MCF 10A (cell line): ENCODE results near the gene NKX1-2. TPM values are rescaled to one million over a fixed set of nuclear protein-coding genes. Genes with fewer than 3 reads are reported as not detected.

Experiments used
- BruUV-seq: library from RNA; stranded (reverse); fragments of 400-500 nt; replicated peaks from 2 replicates; lab custom pipeline; 2021; lab: Mats Ljungman, UMichigan
- CTCF ChIA-PET: fragments of 300-600 bp; sonication (Branson Sonifier 250); formaldehyde crosslinking; extraction: SDS; loops from one replicate; lab custom pipeline; 2021; ENCODE audit warnings: antibody characterized with exemption, inconsistent platforms; lab: Yijun Ruan, JAX
- POLR2A ChIA-PET: fragments of 300-600, 350-650 bp; sonication (Branson Sonifier 250); formaldehyde crosslinking; extraction: SDS; loops from one replicate; lab custom pipeline; 2020; ENCODE audit warnings: antibody characterized with exemption, inconsistent platforms; lab: Yijun Ruan, JAX
- DNase-seq: peaks from one replicate; pipeline ENCODE4 v3.0.0-alpha.2; 2018; ENCODE audit not compliant: unreplicated experiment
- H3K27ac Mint-ChIP-seq: one replicate; pipeline ENCODE4 v1.8.0; 2022; ENCODE audit warnings: mild to moderate bottlenecking, low read depth, mixed read lengths; ENCODE audit not compliant: unreplicated experiment
- H3K27me3 Mint-ChIP-seq: one replicate; pipeline ENCODE4 v1.8.0; 2022; ENCODE audit warnings: mixed read lengths; ENCODE audit not compliant: insufficient read depth, unreplicated experiment
- H3K36me3 Mint-ChIP-seq: one replicate; pipeline ENCODE4 v1.8.0; 2022; ENCODE audit warnings: mild to moderate bottlenecking, moderate library complexity, mixed read lengths; ENCODE audit not compliant: insufficient read depth, unreplicated experiment
- H3K4me1 Mint-ChIP-seq: one replicate; pipeline ENCODE4 v1.8.0; 2022; ENCODE audit warnings: mixed read lengths; ENCODE audit not compliant: insufficient read depth, unreplicated experiment
- H3K4me3 Mint-ChIP-seq: one replicate; pipeline ENCODE4 v1.8.0; 2022; ENCODE audit warnings: mild to moderate bottlenecking, moderate library complexity, mixed read lengths; ENCODE audit not compliant: unreplicated experiment
- H3K9me3 Mint-ChIP-seq: one replicate; pipeline ENCODE4 v1.8.0; 2022; ENCODE audit warnings: mixed read lengths; ENCODE audit not compliant: unreplicated experiment
- CTCF ChIP-seq: fragments of 200-600 bp; IDR thresholded peaks from one replicate; pipeline ENCODE4 v1.8.0; 2022; ENCODE audit warnings: antibody characterized with exemption, mild to moderate bottlenecking; ENCODE audit not compliant: unreplicated experiment
- intact Hi-C: fragments of 100-400 bp; cut with micrococcal nuclease; formaldehyde crosslinking; loops from 2 replicates; pipeline ENCODE4 v1.14.1; 2022
- total RNA-seq: library from RNA; stranded (reverse); gene quantifications from 2 replicates; pipeline ENCODE4 v1.2.3, GENCODE V29; 2022

NKX1-2 gene
- total RNA-seq, 1 experiment from 2014 or later, result 0.35 TPM

- POLR2A ChIA-PET, result no interaction called here
- intact Hi-C loops, result no loop called here
- no peaks in the 10 kb centered on the region for H3K36me3 Mint-ChIP-seq
Measured at GRCh38 chr10:124465003-124465776, 15.4 kb upstream of the NKX1-2 start.

DNA sequence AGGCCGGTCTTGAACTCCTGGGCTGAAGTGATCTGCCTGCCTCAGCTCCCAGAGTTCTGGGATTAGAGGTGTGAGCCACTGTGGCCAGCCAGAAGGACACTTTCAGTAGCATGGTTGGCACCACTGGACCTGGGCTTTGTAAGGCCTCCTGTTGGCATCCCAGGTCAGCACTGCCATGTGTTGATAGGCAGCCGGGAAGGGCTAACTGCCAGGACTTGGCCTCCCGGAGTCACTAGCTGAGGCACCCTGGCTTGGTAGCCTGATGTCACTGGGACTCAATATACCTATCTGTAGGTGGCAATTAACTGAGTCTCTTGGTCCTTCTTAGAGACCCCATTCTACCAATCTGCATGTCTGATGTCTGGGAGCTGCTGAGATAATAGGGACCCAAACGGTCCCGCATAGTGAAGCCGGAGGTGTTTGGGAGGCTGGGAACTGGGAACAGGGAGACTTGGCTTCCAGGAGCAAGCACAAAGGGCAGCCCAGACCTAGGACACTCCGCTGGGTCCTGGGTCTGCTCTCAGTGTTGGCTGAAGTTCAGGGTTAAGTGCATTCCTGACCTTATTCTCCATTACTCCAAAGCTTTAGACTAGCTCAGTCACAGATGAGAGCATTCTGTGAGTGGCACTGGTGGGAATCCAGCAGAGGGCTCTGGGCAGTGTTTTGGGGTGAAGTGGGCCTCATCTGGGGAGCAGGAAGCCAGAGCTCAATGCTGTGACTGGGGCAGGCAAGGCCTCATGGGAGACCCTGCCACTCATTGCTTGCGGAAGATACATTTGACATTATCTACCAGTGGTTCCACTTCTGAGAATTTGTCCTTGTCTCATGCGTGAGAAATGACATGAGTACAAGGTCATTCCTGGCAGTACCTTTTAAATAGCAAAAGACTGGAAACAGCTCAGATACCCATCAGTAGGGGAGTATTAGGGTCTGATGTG lies 14.5 kb upstream of the NKX1-2 start:
- Mint-ChIP-seq H3K9me3 (no peaks in the 10 kb centered on the region), H3K4me3 (no peak overlapping the region), H3K4me1 (peaks cover 13% of the 10 kb centered on the region), H3K27me3 (no peaks in the 10 kb centered on the region), H3K36me3 (no peaks in the 10 kb centered on the region), H3K27ac (no peak overlapping the region)
- intact Hi-C loops, result no loop called here
- DNase-seq, result no peak
- ChIA-PET POLR2A (no interaction called here), CTCF (interaction anchor here (0.6 to 0.7 kb wide), 2 partner anchors 65 to 311 kb away, joined by 3 read pairs; no protein-coding TSS in a partner anchor)
- no peak for TF ChIP-seq CTCF
- BruUV-seq, result no TSS peak

More at GRCh38 chr10:124465003-124465776, 15.4 kb upstream of the NKX1-2 start:
- no peak for TF ChIP-seq CTCF
- CTCF ChIA-PET, result interaction anchor here (0.7 kb wide), 1 partner anchor 64 kb away, joined by 3 read pairs; no protein-coding TSS in a partner anchor
- Mint-ChIP-seq H3K27ac (no peak overlapping the region), H3K27me3 (no peaks in the 10 kb centered on the region), H3K4me1 (peaks cover 13% of the 10 kb centered on the region), H3K4me3 (no peak overlapping the region), H3K9me3 (no peaks in the 10 kb centered on the region)
- no peak for DNase-seq
- no TSS peak for BruUV-seq

DNA sequence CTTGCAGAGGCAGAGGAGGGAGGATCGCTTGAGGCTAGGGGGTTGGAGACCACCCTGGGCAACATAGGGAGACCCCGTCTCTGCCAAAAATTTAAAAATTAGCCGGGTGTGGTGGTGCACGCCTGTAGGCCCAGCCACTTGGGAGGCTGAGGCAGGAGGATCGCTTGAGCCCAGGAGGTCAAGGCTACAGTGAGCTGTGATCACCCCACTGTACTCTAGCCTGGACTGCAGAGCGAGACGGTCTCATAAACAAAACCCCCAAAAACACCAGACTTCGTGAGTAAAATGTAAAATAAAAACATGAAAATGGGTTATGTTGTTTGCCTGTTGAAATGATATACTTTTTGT lies 12.5 kb upstream of the NKX1-2 start:
- Mint-ChIP-seq H3K27me3 (no peaks in the 10 kb centered on the region), H3K4me1 (peaks cover 13% of the 10 kb centered on the region), H3K9me3 (no peaks in the 10 kb centered on the region), H3K36me3 (no peaks in the 10 kb centered on the region), H3K27ac (no peak overlapping the region), H3K4me3 (peak overlapping the region; percentile 68)
- intact Hi-C loops, result no loop called here
- no TSS peak for BruUV-seq
- ChIA-PET POLR2A (interaction anchor here (0.8 to 3.3 kb wide), 2 partner anchors 27 to 44 kb away, joined by 3 to 16 read pairs; partner anchors contain the start of gene OAT), CTCF (interaction anchor here (0.6 kb wide), 1 partner anchor 67 kb away, joined by 4 read pairs; no protein-coding TSS in a partner anchor)
- no peak for TF ChIP-seq CTCF
- DNase-seq, result no peak
